ENCODE results near the gene TXNL4A.

The TXNL4A gene

DNA sequence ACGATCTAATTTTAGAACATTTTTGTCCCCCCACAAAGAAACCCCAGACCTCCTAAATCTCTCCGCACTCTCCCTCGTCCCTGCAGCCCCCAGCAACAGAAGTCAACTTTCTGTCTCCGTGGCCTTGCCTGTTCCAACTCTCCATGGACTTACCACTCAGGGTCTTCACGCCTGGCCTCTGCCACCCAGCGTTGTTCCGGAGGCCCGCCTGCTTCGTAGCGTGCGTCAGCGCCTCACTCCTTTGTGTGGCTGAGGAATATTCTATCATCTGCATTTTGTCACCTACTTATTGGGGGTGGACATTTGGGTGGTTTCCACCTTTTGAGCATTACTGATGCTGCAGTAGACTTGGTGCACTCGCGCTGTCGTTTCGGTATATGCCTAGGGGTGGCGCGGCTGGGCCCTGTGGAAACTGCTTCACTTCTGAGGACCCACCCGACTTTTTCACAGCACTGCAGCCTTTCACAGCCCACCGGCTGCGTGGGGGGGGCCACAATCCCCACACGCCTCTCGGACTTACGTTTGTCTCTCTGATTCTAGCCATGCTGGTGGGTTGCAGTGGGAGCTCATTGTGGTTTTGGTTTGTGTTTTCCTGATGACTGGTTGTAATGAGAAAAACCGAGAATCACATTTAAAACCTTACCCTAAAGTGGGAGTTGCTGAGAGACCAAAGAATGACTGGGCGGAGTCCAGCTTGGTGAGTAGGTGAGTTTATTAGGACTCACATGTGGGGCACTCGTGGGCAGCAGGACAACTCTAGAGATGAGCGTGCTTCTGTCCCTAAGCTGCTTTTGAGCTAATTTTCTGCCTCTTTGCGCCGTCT is 25.3 kb downstream of the TXNL4A start:
- peaks cover 19% of the 10 kb centered on the region for H3F3A ChIP-seq (ENCODE audit: control insufficient read depth, insufficient read depth)
- H3K36me3 ChIP-seq (ENCODE audit: control insufficient read depth, low read length), result peaks cover 15% of the 10 kb centered on the region
- no peaks in the 10 kb centered on the region for H4K20me1 ChIP-seq (ENCODE audit: control insufficient read depth, insufficient read depth, low read depth, low read length)
- no peaks in the 10 kb centered on the region for H3K9me3 ChIP-seq (ENCODE audit: control insufficient read depth, insufficient read depth, low read length)
- no peaks in the 10 kb centered on the region for H3K9me2 ChIP-seq (replicated peaks; ENCODE audit: control insufficient read depth, low read length)
- H3K4me3 ChIP-seq (ENCODE audit: low read length), result peak overlapping the region; percentile 74
- H3K27ac ChIP-seq (ENCODE audit: low read depth, low read length), result no peak overlapping the region
- peaks cover 73% of the 10 kb centered on the region for H3K4me1 ChIP-seq (ENCODE audit: control insufficient read depth, low read length)
- H3K79me2 ChIP-seq (ENCODE audit: control insufficient read depth, low read length), result peaks cover 40% of the 10 kb centered on the region
- peak overlapping the region; percentile 80 for H3K4me2 ChIP-seq (ENCODE audit: low read length)
- no peaks in the 10 kb centered on the region for H3K27me3 ChIP-seq (ENCODE audit: control insufficient read depth, low read length)
- TF ChIP-seq, protein P1, sequence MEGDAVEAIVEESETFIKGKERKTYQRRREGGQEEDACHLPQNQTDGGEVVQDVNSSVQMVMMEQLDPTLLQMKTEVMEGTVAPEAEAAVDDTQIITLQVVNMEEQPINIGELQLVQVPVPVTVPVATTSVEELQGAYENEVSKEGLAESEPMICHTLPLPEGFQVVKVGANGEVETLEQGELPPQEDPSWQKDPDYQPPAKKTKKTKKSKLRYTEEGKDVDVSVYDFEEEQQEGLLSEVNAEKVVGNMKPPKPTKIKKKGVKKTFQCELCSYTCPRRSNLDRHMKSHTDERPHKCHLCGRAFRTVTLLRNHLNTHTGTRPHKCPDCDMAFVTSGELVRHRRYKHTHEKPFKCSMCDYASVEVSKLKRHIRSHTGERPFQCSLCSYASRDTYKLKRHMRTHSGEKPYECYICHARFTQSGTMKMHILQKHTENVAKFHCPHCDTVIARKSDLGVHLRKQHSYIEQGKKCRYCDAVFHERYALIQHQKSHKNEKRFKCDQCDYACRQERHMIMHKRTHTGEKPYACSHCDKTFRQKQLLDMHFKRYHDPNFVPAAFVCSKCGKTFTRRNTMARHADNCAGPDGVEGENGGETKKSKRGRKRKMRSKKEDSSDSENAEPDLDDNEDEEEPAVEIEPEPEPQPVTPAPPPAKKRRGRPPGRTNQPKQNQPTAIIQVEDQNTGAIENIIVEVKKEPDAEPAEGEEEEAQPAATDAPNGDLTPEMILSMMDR (IDR thresholded peaks at IDR 0.05; ENCODE audit: low read depth, low read length, poor library complexity, severe bottlenecking), result peak; percentile 66
- no peak for TF ChIP-seq EZH2phosphoT487 (IDR thresholded peaks at IDR 0.05; ENCODE audit: borderline replicate concordance, low read length)

DNA sequence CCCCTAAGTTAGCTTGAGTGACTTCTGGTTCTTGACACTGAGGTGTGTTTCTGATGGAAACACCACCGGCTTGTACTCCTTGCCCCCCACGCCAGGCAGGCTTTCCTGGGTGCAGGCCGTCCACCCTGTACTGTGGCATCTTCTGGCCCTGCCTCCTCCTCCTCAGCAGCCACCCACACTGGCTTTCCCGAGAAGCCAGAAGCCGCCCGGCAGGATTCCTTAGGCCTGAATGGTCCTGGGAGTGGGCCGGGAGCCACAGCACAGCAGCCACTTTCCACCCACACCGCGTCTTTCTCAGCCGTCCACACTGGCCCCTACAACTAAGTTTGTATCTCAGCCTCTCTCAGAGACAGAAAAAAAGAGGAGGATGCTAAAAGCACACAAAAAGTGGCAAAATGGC is 26.1 kb downstream of the TXNL4A start:
- Histone ChIP-seq H3K79me2 (ENCODE audit: control insufficient read depth, low read length) (peaks cover 34% of the 10 kb centered on the region), H3K4me3 (ENCODE audit: low read length) (no peak overlapping the region), H3K36me3 (ENCODE audit: control insufficient read depth, low read length) (peaks cover 7% of the 10 kb centered on the region), H3K27me3 (ENCODE audit: control insufficient read depth, low read length) (no peaks in the 10 kb centered on the region), H3K27ac (ENCODE audit: low read depth, low read length) (no peak overlapping the region), H3K9me2 (replicated peaks; ENCODE audit: control insufficient read depth, low read length) (no peaks in the 10 kb centered on the region), H4K20me1 (ENCODE audit: control insufficient read depth, insufficient read depth, low read depth, low read length) (no peaks in the 10 kb centered on the region), H3K4me2 (ENCODE audit: low read length) (no peak overlapping the region), H3K4me1 (ENCODE audit: control insufficient read depth, low read length) (peaks cover 65% of the 10 kb centered on the region), H3F3A (ENCODE audit: control insufficient read depth, insufficient read depth) (peaks cover 12% of the 10 kb centered on the region), H3K9me3 (ENCODE audit: control insufficient read depth, insufficient read depth, low read length) (no peaks in the 10 kb centered on the region)
- TF ChIP-seq, protein P1 (IDR thresholded peaks at IDR 0.05; ENCODE audit: low read depth, low read length, poor library complexity, severe bottlenecking), result no peak
- TF ChIP-seq EZH2phosphoT487 (IDR thresholded peaks at IDR 0.05; ENCODE audit: borderline replicate concordance, low read length), result no peak

DNA sequence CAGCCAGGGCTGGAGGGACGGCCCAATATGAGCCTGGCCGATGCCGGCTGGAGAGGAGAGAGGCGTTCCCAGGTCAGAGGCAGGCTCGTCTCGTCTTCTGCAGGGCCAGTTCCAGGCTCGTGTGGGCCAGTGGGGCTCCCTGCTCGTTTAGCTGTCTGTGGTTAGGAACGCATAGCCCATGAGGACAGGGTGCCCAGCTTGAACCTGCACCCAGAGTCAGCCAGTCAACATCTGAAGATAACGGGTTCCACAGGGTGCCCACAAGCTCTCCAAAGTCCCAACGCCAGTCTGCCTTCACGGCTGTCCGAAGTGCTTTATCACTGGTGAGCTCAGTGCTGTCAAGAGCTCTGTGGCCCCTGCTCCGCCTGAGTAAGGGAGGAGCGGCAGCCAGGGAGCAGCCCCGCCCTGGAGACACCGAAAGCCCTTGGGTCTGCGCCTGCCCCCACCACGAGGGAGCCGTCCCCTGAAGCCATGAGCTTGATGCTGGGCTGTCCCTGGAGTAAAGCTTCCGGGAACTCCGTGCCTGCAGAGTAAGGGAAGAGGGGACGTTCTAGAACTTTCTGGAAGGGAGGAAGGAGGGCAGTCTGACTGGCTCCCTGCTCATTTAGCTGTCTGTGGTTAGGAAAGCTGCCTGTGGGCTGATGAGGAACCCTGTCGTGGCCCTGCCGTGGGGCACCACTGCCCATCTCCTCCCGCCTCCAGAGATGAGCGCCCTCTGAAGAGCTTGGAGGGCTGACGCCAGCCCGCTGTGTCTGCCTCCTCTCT is 26.7 kb downstream of the TXNL4A start:
- Histone ChIP-seq H3K79me2 (ENCODE audit: control insufficient read depth, low read length) (peaks cover 30% of the 10 kb centered on the region), H3K9me2 (replicated peaks; ENCODE audit: control insufficient read depth, low read length) (no peaks in the 10 kb centered on the region), H3K4me1 (ENCODE audit: control insufficient read depth, low read length) (peaks cover 60% of the 10 kb centered on the region), H3K27ac (ENCODE audit: low read depth, low read length) (no peak overlapping the region), H3K27me3 (ENCODE audit: control insufficient read depth, low read length) (no peaks in the 10 kb centered on the region), H3K9me3 (ENCODE audit: control insufficient read depth, insufficient read depth, low read length) (no peaks in the 10 kb centered on the region), H3K4me3 (ENCODE audit: low read length) (no peak overlapping the region), H3K36me3 (ENCODE audit: control insufficient read depth, low read length) (peaks cover 5% of the 10 kb centered on the region), H3F3A (ENCODE audit: control insufficient read depth, insufficient read depth) (peaks cover 9% of the 10 kb centered on the region), H3K4me2 (ENCODE audit: low read length) (no peak overlapping the region), H4K20me1 (ENCODE audit: control insufficient read depth, insufficient read depth, low read depth, low read length) (no peaks in the 10 kb centered on the region)
- TF ChIP-seq, protein P1 (IDR thresholded peaks at IDR 0.05; ENCODE audit: low read depth, low read length, poor library complexity, severe bottlenecking), result no peak
- TF ChIP-seq EZH2phosphoT487 (IDR thresholded peaks at IDR 0.05; ENCODE audit: borderline replicate concordance, low read length), result no peak
